GM08714 (cell line): Measurements from ENCODE around the gene SHC3.

Experiments
- H3K4me3 ChIP-seq: fragments of 200-500 bp; sonication (Bioruptor generic); 2 replicates; pipeline ENCODE4 v1.5.1; 2014; ENCODE audit warnings: mild to moderate bottlenecking, low read length, inconsistent platforms
- ZNF274 ChIP-seq: IDR thresholded peaks from 2 replicates; pipeline ENCODE4 v1.6.1; 2012; ENCODE audit warnings: mild to moderate bottlenecking, low read depth, low read length

The SHC3 gene

GRCh38 chr9:88975966-88976889, 202.4 kb downstream of the SHC3 start:
- H3K4me3 ChIP-seq, result no peak overlapping the region
- TF ChIP-seq ZNF274, result no peak

GRCh38 chr9:88974641-88975040, 204.0 kb downstream of the SHC3 start:
- no peak for TF ChIP-seq ZNF274
- H3K4me3 ChIP-seq, result no peak overlapping the region

- no peak overlapping the region for H3K4me3 ChIP-seq
- no peak for TF ChIP-seq ZNF274
Measured at GRCh38 chr9:88973281-88974045, 205.2 kb downstream of the SHC3 start.

- no peak overlapping the region for H3K4me3 ChIP-seq
- TF ChIP-seq ZNF274, result no peak
Measured at GRCh38 chr9:88972401-88972800, 206.2 kb downstream of the SHC3 start.

- no peak overlapping the region for H3K4me3 ChIP-seq
- no peak for TF ChIP-seq ZNF274
Measured at GRCh38 chr9:88971131-88971960, 207.3 kb downstream of the SHC3 start.

- no peak for TF ChIP-seq ZNF274
- no peak overlapping the region for H3K4me3 ChIP-seq
Measured at GRCh38 chr9:88969646-88970373, 208.8 kb downstream of the SHC3 start.

- no peak overlapping the region for H3K4me3 ChIP-seq
- no peak for TF ChIP-seq ZNF274
Measured at GRCh38 chr9:88968799-88969198, 209.8 kb downstream of the SHC3 start.

- no peak for TF ChIP-seq ZNF274
- no peak overlapping the region for H3K4me3 ChIP-seq
Measured at GRCh38 chr9:88966894-88967676, 211.5 kb downstream of the SHC3 start.

GRCh38 chr9:88965473-88965872, 213.1 kb downstream of the SHC3 start:
- no peak for TF ChIP-seq ZNF274
- no peak overlapping the region for H3K4me3 ChIP-seq

GRCh38 chr9:88960632-88961031, 218.0 kb downstream of the SHC3 start:
- TF ChIP-seq ZNF274, result no peak
- no peak overlapping the region for H3K4me3 ChIP-seq

- H3K4me3 ChIP-seq, result no peak overlapping the region
- no peak for TF ChIP-seq ZNF274
Measured at GRCh38 chr9:88959727-88960469, 218.7 kb downstream of the SHC3 start.

GRCh38 chr9:88957526-88957925, 221.1 kb downstream of the SHC3 start:
- no peak for TF ChIP-seq ZNF274
- no peak overlapping the region for H3K4me3 ChIP-seq
